Natural killer cell treated with Interleukin-12 subunit alpha and Interleukin-12 subunit beta and Interleukin-15 and Interleukin-18, amount 100 ng/mL, for 72 hours (primary cell): Measurements from ENCODE around the gene METTL13. TPM values are rescaled to one million over a fixed set of nuclear protein-coding genes. Genes with fewer than 3 reads are reported as not detected.

ENCODE experiments used
- ATAC-seq, 2 donors: fragments of 150-1000 bp; cut with Tn5 transposase in 1 of 2; sonication (Bioruptor Pico), chemical (Tn5 transposase) in 1 of 2; 2 replicates each; pipeline ENCODE4 v1.10.0; 2021
- DNase-seq: peaks from one replicate; pipeline ENCODE4 v3.0.0; 2022; ENCODE audit warnings: low spot score
- H3K27ac Mint-ChIP-seq, 2 donors: 1 replicate in 1 of 2; 2 replicates in 1 of 2; pipeline ENCODE4 v1.8.0; 2022; ENCODE audit warnings: mixed read lengths in 2 of 2, mild to moderate bottlenecking in 1 of 2, moderate library complexity in 1 of 2
- H3K27me3 Mint-ChIP-seq, 2 donors: 1 replicate in 1 of 2; 2 replicates in 1 of 2; pipeline ENCODE4 v1.8.0; 2022; ENCODE audit warnings: mixed read lengths in 2 of 2
- H3K36me3 Mint-ChIP-seq: one replicate; pipeline ENCODE4 v1.8.0; 2022; ENCODE audit warnings: mixed read lengths
- H3K4me1 Mint-ChIP-seq, 2 donors: 1 replicate in 1 of 2; 2 replicates in 1 of 2; pipeline ENCODE4 v1.8.0; 2022; ENCODE audit warnings: low read depth in 2 of 2, mixed read lengths in 2 of 2, mild to moderate bottlenecking in 1 of 2
- H3K4me3 Mint-ChIP-seq: one replicate; pipeline ENCODE4 v1.8.0; 2022; ENCODE audit warnings: mixed read lengths
- H3K9me3 Mint-ChIP-seq: 2 replicates; pipeline ENCODE4 v1.8.0; 2022; ENCODE audit warnings: mixed read lengths
- total RNA-seq, 2 donors: library from RNA; stranded (reverse); gene quantifications; one replicate each; pipeline ENCODE4 v1.2.3, GENCODE V29; 2022

Gene METTL13
- total RNA-seq, 2 donors from 2014 or later, result 40.5 to 69.8 TPM

DNA sequence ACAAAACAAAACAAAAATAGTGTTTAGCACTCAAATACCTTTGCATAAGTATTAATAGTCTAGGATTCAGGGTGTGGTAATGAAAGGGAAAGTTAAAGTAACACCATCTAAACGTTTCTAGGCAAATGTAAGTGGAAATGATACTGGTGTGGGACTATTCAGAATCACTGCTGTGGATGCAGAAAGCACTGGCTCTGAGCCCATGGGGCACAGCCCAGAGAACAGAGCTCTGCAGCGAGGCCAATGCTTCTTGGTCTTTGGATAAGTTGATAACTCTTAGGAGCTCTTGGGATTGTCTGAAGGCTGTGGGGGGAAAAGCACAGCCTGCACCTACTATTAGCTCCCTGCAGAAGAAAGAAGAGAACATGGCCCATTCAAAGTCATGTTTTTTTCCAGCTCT lies 38.5 kb downstream of the METTL13 start:
- DNase-seq, result no peak
- Mint-ChIP-seq H3K27ac (no peak overlapping the region), H3K4me1 (peaks cover 4 to 7% of the 10 kb centered on the region in 2 donors), H3K36me3 (peaks cover 3% of the 10 kb centered on the region), H3K27me3 (peaks cover 0 to 2% of the 10 kb centered on the region in 2 donors), H3K9me3 (peaks cover 2% of the 10 kb centered on the region), H3K4me3 (no peak overlapping the region)
- no peak for ATAC-seq

GRCh38 chr1:171826973-171827372 lies 45.5 kb downstream of the METTL13 start:
- ATAC-seq (no peak), DNase-seq (no peak)
- Mint-ChIP-seq H3K9me3 (peaks cover 20% of the 10 kb centered on the region), H3K4me3 (no peak overlapping the region), H3K4me1 (no peaks in the 10 kb centered on the region), H3K27ac (no peak overlapping the region), H3K27me3 (peaks cover 5 to 7% of the 10 kb centered on the region in 2 donors), H3K36me3 (peaks cover 26% of the 10 kb centered on the region)

DNA sequence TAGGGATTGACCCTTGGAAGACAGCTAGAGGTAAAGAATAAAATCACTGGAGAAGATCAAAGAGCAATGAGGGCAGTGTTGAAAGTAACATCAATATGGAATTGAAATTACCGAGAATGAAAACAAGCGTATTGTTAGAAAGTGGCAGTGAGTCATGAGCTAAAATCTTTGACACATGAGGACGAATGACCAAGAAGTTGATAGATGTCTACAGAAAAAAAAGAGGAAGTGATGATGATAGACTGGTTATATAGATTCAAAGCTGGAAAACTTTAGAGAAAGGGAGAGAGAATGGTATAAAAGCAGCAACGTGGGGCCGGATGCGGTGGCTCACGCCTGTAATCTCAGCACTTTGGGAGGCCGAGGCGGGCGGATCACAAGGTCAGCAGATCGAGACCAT lies 47.3 kb downstream of the METTL13 start:
- no peaks in the 10 kb centered on the region for H3K4me1 Mint-ChIP-seq
- no peak for ATAC-seq
- peaks cover 5 to 7% of the 10 kb centered on the region in 2 donors for H3K27me3 Mint-ChIP-seq
- peaks cover 26% of the 10 kb centered on the region for H3K36me3 Mint-ChIP-seq
- H3K4me3 Mint-ChIP-seq, result no peak overlapping the region
- H3K9me3 Mint-ChIP-seq, result peaks cover 20% of the 10 kb centered on the region
- no peak for DNase-seq
- no peak overlapping the region for H3K27ac Mint-ChIP-seq

- no peak overlapping the region for H3K27ac Mint-ChIP-seq
- no peaks in the 10 kb centered on the region for H3K36me3 Mint-ChIP-seq
- DNase-seq, result no peak
- peaks cover 0 to 4% of the 10 kb centered on the region in 2 donors for H3K27me3 Mint-ChIP-seq
- no peak for ATAC-seq
- H3K9me3 Mint-ChIP-seq, result no peaks in the 10 kb centered on the region
- no peaks in the 10 kb centered on the region for H3K4me1 Mint-ChIP-seq
- H3K4me3 Mint-ChIP-seq, result no peak overlapping the region
These were observed 51.8 kb downstream of the METTL13 start for GRCh38 chr1:171833091-171833825.

- ATAC-seq, result no peak
- no peak for DNase-seq
- no peaks in the 10 kb centered on the region for H3K36me3 Mint-ChIP-seq
- no peaks in the 10 kb centered on the region for H3K4me1 Mint-ChIP-seq
- H3K4me3 Mint-ChIP-seq, result no peak overlapping the region
- no peaks in the 10 kb centered on the region for H3K27me3 Mint-ChIP-seq
- H3K9me3 Mint-ChIP-seq, result no peaks in the 10 kb centered on the region
- H3K27ac Mint-ChIP-seq, result no peak overlapping the region
These were observed 53.4 kb downstream of the METTL13 start for GRCh38 chr1:171834821-171835220.

- Mint-ChIP-seq H3K9me3 (no peaks in the 10 kb centered on the region), H3K27me3 (peaks cover 0 to 2% of the 10 kb centered on the region in 2 donors), H3K4me3 (no peak overlapping the region), H3K4me1 (peaks cover 6% of the 10 kb centered on the region in 2 donors), H3K27ac (no peak overlapping the region), H3K36me3 (no peaks in the 10 kb centered on the region)
- ATAC-seq (peak in 1 of 2 donors; percentile 46), DNase-seq (no peak)
These were observed 54.4 kb downstream of the METTL13 start for GRCh38 chr1:171835891-171836290.

GRCh38 chr1:171841050-171841910 lies 59.8 kb downstream of the METTL13 start, which contains the start of gene DNM3:
DNM3 (plus strand) TSS chr1:171841498; CDS start chr1:171841657, 159 bp downstream.
- Mint-ChIP-seq H3K27ac (peak within 1 kb of the TSS; percentile 52 to 85), H3K9me3 (no peaks in the 10 kb centered on the region), H3K27me3 (peaks cover 18 to 27% of the 10 kb centered on the region in 2 donors), H3K4me3 (peak within 1 kb of the TSS; percentile 81), H3K4me1 (peaks cover 15 to 19% of the 10 kb centered on the region in 2 donors), H3K36me3 (no peaks in the 10 kb centered on the region)
- DNase-seq, result peak; percentile 88
- ATAC-seq, result peak; percentile 96 to 98

DNA sequence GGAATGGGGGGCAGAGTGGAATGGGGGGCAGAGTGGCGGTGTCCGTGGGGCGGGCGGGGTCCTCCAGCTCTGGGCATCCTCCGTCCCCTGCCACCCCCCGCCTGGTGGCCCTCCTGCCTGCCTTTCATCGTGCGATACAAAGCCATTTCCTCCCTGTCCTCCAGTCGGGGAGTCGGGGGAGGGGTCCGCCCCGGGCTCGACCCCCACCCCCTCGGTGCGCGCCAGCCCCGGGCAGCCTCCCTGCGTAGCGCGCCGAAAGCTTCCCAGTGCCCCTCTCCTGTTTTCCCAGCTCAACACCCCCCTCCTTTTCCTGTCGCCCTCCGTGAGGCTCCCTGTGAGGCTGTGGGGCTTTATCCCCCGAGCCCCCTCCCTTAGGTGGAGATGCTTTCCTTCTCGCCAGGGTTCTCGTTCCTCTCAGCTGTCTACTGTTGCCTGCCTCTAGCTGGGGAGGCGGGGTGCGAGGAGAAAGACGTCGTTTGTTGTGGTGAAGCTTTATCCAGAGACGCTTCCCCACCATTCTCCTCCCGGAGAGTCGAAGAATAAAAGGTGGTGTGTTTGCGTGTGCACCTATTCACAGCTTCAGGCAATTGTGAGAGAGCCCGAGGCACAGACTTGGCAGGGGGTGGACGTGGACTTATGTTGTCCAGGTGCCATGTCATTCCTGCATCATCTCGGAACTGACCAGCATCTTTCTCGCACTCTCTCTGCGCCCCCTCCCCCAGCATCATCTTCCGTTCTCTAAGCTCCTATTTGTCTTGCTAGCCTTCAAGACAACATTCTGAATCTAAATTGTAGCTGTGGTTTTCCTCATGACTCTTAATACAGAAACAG lies 60.7 kb downstream of the METTL13 start:
- no peak for ATAC-seq

GRCh38 chr1:171844381-171844780 lies 62.9 kb downstream of the METTL13 start:
- peaks cover 15 to 19% of the 10 kb centered on the region in 2 donors for H3K4me1 Mint-ChIP-seq
- H3K36me3 Mint-ChIP-seq, result no peaks in the 10 kb centered on the region
- peaks cover 24 to 43% of the 10 kb centered on the region in 2 donors for H3K27me3 Mint-ChIP-seq
- no peak overlapping the region for H3K4me3 Mint-ChIP-seq
- no peak overlapping the region for H3K27ac Mint-ChIP-seq
- no peaks in the 10 kb centered on the region for H3K9me3 Mint-ChIP-seq
- DNase-seq (no peak), ATAC-seq (no peak)

More for the DNA sequence above, 60.7 kb downstream of the METTL13 start:
- Mint-ChIP-seq H3K4me1 (peaks cover 15 to 19% of the 10 kb centered on the region in 2 donors), H3K4me3 (peak overlapping the region; percentile 81), H3K27me3 (peaks cover 18 to 30% of the 10 kb centered on the region in 2 donors), H3K36me3 (no peaks in the 10 kb centered on the region), H3K27ac (peak overlapping the region in 1 of 2 donors; percentile 64), H3K9me3 (no peaks in the 10 kb centered on the region)
- DNase-seq, result no peak

GRCh38 chr1:171845998-171846397 lies 64.5 kb downstream of the METTL13 start:
- no peaks in the 10 kb centered on the region for H3K36me3 Mint-ChIP-seq
- no peak overlapping the region for H3K4me3 Mint-ChIP-seq
- H3K27me3 Mint-ChIP-seq, result peaks cover 28 to 52% of the 10 kb centered on the region in 2 donors
- no peaks in the 10 kb centered on the region for H3K9me3 Mint-ChIP-seq
- no peak for ATAC-seq
- no peak for DNase-seq
- H3K27ac Mint-ChIP-seq, result no peak overlapping the region
- H3K4me1 Mint-ChIP-seq, result peaks cover 7 to 13% of the 10 kb centered on the region in 2 donors

Other genes with a start within 250 kb of the METTL13 start
- under 1 TPM in 1 of 2 donors, not detected in 1; 0.17 TPM for gene MYOCOS, start 159.4 kb upstream of the METTL13 start, total RNA-seq
- gene MYOC, start 129.0 kb upstream of the METTL13 start, total RNA-seq, result not detected
- gene VAMP4, start 39.6 kb upstream of the METTL13 start, total RNA-seq, result 10 to 100 TPM; 12.2 to 13.8 TPM
- gene DNM3, start 59.8 kb downstream of the METTL13 start, total RNA-seq, result 1 to 10 TPM; 1.5 to 3.5 TPM